Ascending aorta (tissue), 2 donors: ENCODE measurements around the gene KLC3. TPM values are rescaled to one million over a fixed set of nuclear protein-coding genes. Genes with fewer than 3 reads are reported as not detected.

Source experiments
- DNase-seq, 2 donors: peaks; one replicate each; pipeline ENCODE4 v3.0.0-alpha.2; 2019; ENCODE audit warnings: low spot score in 2 of 2
- H3K27ac ChIP-seq, 2 donors: fragments of 200-600 bp; sonication (generic); one replicate each; pipeline ENCODE4 v1.5.1; 2016 to 2017; ENCODE audit warnings: mild to moderate bottlenecking in 1 of 2
- H3K27me3 ChIP-seq: fragments of 200-600 bp; sonication (generic); one replicate; pipeline ENCODE4 v1.5.1; 2017
- H3K36me3 ChIP-seq, 2 donors: fragments of 200-600 bp; sonication (generic); one replicate each; pipeline ENCODE4 v1.5.1; 2016
- H3K4me1 ChIP-seq, 2 donors: fragments of 200-600 bp; sonication (generic); one replicate each; pipeline ENCODE4 v1.5.1; 2016 to 2017; ENCODE audit warnings: mild to moderate bottlenecking in 1 of 2
- H3K4me3 ChIP-seq, 2 donors: fragments of 200-600 bp; sonication (generic); one replicate each; pipeline ENCODE4 v1.5.1; 2016 to 2017; ENCODE audit warnings: mild to moderate bottlenecking in 1 of 2
- H3K9me3 ChIP-seq, 2 donors: fragments of 200-600 bp; sonication (generic); one replicate each; pipeline ENCODE4 v1.5.1; 2016
- CTCF ChIP-seq, 3 experiments: fragments of 200-600 bp in 2 of 3; fragments of 450-650 bp in 1 of 3; sonication (generic) in 2 of 3; IDR thresholded peaks; one replicate each; pipeline ENCODE4 v1.5.1; 2016 to 2019; ENCODE audit warnings: antibody characterized with exemption in 3 of 3, mild to moderate bottlenecking in 1 of 3, moderate library complexity in 1 of 3
- intact Hi-C: fragments of 100-400 bp; cut with DNase I; formaldehyde crosslinking; loops from one replicate; pipeline ENCODE4 v1.15.1; 2023
- total RNA-seq: library from RNA; depleted of rRNA; stranded (reverse); fragments of >200 nt; gene quantifications from one replicate; pipeline ENCODE4 v1.1.0, GENCODE V29; 2016

The KLC3 gene
- not detected for total RNA-seq

GRCh38 chr19:45340232-45340898 lies at the start of gene KLC3:
TSS of gene KLC3 (plus strand) at chr19:45340750. CDS start at chr19:45345542, 4,792 bp downstream.
- Histone ChIP-seq H3K27me3 (peaks cover 19% of the 10 kb centered on the region), H3K9me3 (no peaks in the 10 kb centered on the region), H3K4me3 (peak within 1 kb of the TSS in 1 of 2 donors; percentile 33), H3K36me3 (no peaks in the 10 kb centered on the region), H3K27ac (no peak within 1 kb of the TSS), H3K4me1 (peaks cover 2 to 5% of the 10 kb centered on the region in 2 donors)
- intact Hi-C loops: no loop called here
- TF ChIP-seq CTCF (IDR thresholded peaks at IDR 0.05): no peak
- no peak for DNase-seq

DNA sequence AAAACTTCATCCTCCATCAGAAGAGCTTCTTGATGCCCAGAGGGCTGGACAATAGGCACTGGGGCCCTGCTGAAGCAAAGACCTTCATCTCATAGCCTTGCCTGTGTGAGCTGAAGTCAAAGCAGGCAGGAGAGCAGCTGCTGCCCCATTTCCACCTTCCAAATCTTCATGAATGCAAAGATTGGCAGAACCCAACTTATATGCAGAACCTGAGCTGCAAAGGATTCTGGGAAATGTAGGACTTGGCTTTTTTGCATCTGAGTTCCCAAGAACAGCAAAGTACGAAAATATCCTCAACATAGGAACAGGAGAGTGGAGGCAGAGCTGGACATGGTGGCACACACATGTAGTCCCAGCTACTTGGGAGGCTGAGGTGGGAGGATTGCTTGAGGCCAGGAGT lies 48.7 kb upstream of the KLC3 start:
- peaks cover 15 to 78% of the 10 kb centered on the region in 2 donors for H3K36me3 ChIP-seq
- H3K27ac ChIP-seq: no peak overlapping the region
- intact Hi-C loops: no loop called here
- H3K9me3 ChIP-seq: peaks cover 0 to 9% of the 10 kb centered on the region in 2 donors
- no peak overlapping the region for H3K4me3 ChIP-seq
- no peak for TF ChIP-seq CTCF (IDR thresholded peaks at IDR 0.05)
- H3K4me1 ChIP-seq: peaks cover 0 to 5% of the 10 kb centered on the region in 2 donors
- H3K27me3 ChIP-seq: no peaks in the 10 kb centered on the region
- no peak for DNase-seq

DNA sequence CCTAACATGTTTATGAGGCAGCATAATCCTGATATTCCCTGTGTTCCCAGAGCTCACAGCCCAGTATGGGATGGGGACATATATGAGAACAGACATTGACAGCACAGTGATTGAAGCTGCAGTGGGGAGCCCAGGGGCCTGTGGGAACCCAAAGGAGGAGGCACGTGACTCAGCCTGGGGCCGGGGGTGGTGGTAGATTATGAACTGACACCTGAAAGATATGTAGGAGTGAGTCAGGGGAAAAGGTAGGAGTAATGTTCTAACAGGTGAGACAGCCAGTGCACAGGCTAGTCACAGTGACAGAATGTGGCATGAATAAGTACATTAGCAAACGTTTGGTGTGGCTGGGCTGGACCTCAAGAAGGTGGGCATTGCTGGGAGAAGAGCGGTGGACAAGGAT lies 46.9 kb upstream of the KLC3 start:
- H3K36me3 ChIP-seq: peaks cover 17 to 77% of the 10 kb centered on the region in 2 donors
- H3K27ac ChIP-seq: no peak overlapping the region
- no peak for DNase-seq
- intact Hi-C loops: no loop called here
- peaks cover 0 to 9% of the 10 kb centered on the region in 2 donors for H3K9me3 ChIP-seq
- peaks cover 0 to 5% of the 10 kb centered on the region in 2 donors for H3K4me1 ChIP-seq
- no peak overlapping the region for H3K4me3 ChIP-seq
- no peak for TF ChIP-seq CTCF (IDR thresholded peaks at IDR 0.05)
- H3K27me3 ChIP-seq: no peaks in the 10 kb centered on the region

DNA sequence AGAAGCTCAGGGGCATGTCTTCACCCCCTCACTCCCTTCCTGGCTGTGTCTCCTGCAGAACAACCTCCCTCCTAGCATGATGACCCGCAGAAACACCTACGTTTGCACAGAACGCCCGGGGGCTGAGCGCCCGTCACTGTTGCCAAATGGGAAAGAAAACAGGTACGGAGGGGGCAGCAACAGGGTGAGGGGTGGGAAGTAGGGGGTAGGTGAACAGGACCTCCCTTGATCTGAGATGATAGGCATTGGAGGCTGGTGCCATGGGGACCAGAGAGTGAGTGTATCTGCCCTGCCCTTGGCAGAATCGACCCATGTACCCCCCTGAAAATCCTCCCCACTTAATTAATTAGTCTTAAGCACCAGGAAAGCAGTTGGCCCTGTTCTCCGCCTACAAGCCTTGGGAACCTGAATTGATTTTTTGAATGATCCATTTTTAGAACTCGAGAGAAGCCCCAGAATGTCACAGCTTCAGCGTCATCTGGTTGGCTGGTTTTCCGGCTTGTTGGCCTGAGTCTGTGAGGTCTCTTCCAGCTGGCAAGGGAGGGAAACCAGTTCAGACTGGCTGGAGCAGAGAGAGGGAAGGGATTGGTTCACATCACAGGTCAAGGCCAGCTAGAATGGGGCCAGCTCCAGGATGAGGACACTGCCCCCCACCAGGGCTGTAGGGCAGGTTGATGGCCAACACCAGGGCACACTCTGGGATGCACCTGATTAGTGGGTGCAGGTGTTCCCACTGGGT lies 46.1 kb upstream of the KLC3 start:
- peaks cover 0 to 9% of the 10 kb centered on the region in 2 donors for H3K9me3 ChIP-seq
- peak in 1 of 2 donors; percentile 59 for DNase-seq
- TF ChIP-seq CTCF (IDR thresholded peaks at IDR 0.05): no peak
- H3K4me1 ChIP-seq: peaks cover 0 to 5% of the 10 kb centered on the region in 2 donors
- H3K27ac ChIP-seq: no peak overlapping the region
- intact Hi-C loops: no loop called here
- H3K27me3 ChIP-seq: no peaks in the 10 kb centered on the region
- no peak overlapping the region for H3K4me3 ChIP-seq
- peaks cover 16 to 72% of the 10 kb centered on the region in 2 donors for H3K36me3 ChIP-seq

DNA sequence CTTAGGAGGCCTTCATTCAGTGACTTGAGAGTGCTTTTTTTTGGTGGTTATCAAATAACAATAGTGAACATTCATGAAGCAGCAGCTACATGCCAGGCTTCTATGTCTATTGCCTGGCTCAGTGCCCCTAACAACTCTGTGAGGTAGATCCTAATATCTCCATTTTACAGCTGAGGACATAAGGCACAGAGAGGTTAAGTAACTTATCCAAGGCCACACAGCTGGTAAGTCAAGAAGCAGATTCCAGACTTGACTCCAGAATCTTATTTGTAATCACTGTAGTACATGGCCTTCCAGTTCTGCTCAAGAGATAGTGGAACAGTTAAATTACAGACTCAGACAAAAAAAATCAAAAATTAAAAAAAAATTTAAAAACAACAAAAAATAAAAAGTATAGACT lies 44.7 kb upstream of the KLC3 start:
- H3K27ac ChIP-seq: no peak overlapping the region
- H3K36me3 ChIP-seq: peaks cover 6 to 63% of the 10 kb centered on the region in 2 donors
- TF ChIP-seq CTCF (IDR thresholded peaks at IDR 0.05): no peak
- H3K9me3 ChIP-seq: peaks cover 0 to 9% of the 10 kb centered on the region in 2 donors
- no peaks in the 10 kb centered on the region for H3K27me3 ChIP-seq
- H3K4me3 ChIP-seq: no peak overlapping the region
- no peak for DNase-seq
- intact Hi-C loops: no loop called here
- H3K4me1 ChIP-seq: peaks cover 0 to 5% of the 10 kb centered on the region in 2 donors
